ENCODE results near the gene RNF128.

DNA sequence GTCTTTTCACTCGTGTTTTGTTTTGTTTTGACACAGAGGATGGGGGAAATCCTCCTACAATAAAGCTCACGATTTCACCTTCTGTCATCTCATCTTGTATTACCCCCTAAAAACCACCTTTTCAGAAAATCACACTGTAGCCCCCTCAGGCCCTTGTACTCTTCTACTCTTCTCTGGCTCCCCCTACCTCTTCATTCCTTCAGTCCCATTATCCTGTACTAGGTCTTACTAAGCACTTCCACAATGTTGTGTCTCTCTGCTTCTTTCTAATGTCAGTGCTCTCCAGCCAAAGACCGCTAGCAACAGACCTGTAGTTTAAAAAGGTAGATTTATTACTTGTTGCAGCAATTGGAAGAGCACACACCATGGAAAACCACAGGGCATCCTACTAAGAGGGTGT, 30.0 kb upstream of the RNF128 start:
- TF ChIP-seq, protein P1, sequence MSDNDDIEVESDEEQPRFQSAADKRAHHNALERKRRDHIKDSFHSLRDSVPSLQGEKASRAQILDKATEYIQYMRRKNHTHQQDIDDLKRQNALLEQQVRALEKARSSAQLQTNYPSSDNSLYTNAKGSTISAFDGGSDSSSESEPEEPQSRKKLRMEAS (IDR thresholded peaks at IDR 0.05; ENCODE audit: low read depth, low read length): no peak
- TF ChIP-seq ATF7 (IDR thresholded peaks at IDR 0.05; ENCODE audit: low read depth) (no peak), NFYB (IDR thresholded peaks at IDR 0.05; ENCODE audit: insufficient read depth, low read depth, low read length) (no peak), POLR2A (IDR thresholded peaks at IDR 0.05; ENCODE audit: low read depth, low read length) (no peak)
- TF ChIP-seq, protein P2, sequence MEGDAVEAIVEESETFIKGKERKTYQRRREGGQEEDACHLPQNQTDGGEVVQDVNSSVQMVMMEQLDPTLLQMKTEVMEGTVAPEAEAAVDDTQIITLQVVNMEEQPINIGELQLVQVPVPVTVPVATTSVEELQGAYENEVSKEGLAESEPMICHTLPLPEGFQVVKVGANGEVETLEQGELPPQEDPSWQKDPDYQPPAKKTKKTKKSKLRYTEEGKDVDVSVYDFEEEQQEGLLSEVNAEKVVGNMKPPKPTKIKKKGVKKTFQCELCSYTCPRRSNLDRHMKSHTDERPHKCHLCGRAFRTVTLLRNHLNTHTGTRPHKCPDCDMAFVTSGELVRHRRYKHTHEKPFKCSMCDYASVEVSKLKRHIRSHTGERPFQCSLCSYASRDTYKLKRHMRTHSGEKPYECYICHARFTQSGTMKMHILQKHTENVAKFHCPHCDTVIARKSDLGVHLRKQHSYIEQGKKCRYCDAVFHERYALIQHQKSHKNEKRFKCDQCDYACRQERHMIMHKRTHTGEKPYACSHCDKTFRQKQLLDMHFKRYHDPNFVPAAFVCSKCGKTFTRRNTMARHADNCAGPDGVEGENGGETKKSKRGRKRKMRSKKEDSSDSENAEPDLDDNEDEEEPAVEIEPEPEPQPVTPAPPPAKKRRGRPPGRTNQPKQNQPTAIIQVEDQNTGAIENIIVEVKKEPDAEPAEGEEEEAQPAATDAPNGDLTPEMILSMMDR (IDR thresholded peaks at IDR 0.05 in 2 of 3, conservative IDR thresholded peaks at IDR 0.05 in 1 of 3; ENCODE audit: control insufficient read depth in 2 of 3, extremely low read depth in 1 of 3, insufficient read depth in 1 of 3, low read depth in 3 of 3, low read length in 3 of 3): no peak

Measured in GM12878 (cell line).